GM19099 (cell line): ENCODE data around the gene NLGN3.

Experiments used
- POLR2A ChIP-seq: IDR thresholded peaks from 3 replicates; pipeline ENCODE4 v1.6.1; 2011; ENCODE audit warnings: low read depth; ENCODE audit not compliant: insufficient read length; ENCODE audit errors: extremely low read depth

Gene NLGN3

GRCh38 chrX:71215338-71215912 is 70.8 kb downstream of the NLGN3 start:
- TF ChIP-seq POLR2A, result no peak

GRCh38 chrX:71216485-71216884 is 71.8 kb downstream of the NLGN3 start:
- no peak for TF ChIP-seq POLR2A

DNA sequence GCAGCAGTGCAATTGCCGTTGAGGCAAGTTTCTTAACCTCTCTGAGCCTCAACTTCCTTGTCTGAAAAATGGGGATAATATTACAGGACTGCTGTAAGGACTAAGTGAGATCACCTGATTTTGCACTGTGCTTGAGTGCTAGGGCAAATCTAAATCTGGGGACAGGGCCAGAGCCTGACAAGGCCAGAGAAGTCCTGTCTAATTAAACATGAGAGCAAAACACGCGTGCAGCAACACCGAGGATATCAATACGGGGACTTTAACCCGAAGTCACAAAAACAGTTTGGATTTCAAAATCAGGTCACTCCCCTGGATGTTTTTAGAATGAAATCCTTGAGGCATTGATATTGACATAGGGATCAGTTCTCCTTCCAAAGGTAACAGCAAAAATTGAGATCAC is 72.7 kb downstream of the NLGN3 start:
- no peak for TF ChIP-seq POLR2A
